CD14-positive monocyte (primary cell): Measurements from ENCODE around the gene ABCC12. TPM values are rescaled to one million over a fixed set of nuclear protein-coding genes. Genes with fewer than 3 reads are reported as not detected.

ENCODE experiments used
- DNase-seq, 3 donors: peaks; one replicate each; pipeline ENCODE4 v3.0.0-alpha.2; 2011 to 2022
- H2AFZ ChIP-seq: 2 replicates; pipeline ENCODE4 v1.6.0; 2012; ENCODE audit warnings: mild to moderate bottlenecking, low read depth, low read length, inconsistent platforms; ENCODE audit not compliant: insufficient read depth, poor library complexity, severe bottlenecking
- H3K27ac ChIP-seq, 2 donors: 1 replicate in 1 of 2; 2 replicates in 1 of 2; pipeline ENCODE4 v1.5.1; 2012 to 2013; ENCODE audit warnings: low read length in 2 of 2, control low read depth in 1 of 2, inconsistent platforms in 1 of 2, low read depth in 1 of 2, mild to moderate bottlenecking in 1 of 2
- H3K27me3 ChIP-seq, 2 donors: one replicate each; pipeline versions ENCODE4 v1.6.0 to v1.6.1; 2011 to 2013; ENCODE audit warnings: low read length in 2 of 2; ENCODE audit not compliant: control insufficient read depth in 2 of 2, insufficient read depth in 2 of 2
- H3K36me3 ChIP-seq, 2 donors: replicated peaks in 1 of 2; 1 replicate in 1 of 2; 2 replicates in 1 of 2; pipeline versions ENCODE4 v1.5.1 to v1.6.1; 2012 to 2013; ENCODE audit warnings: low read length in 2 of 2, control low read depth in 1 of 2, inconsistent platforms in 1 of 2, mild to moderate bottlenecking in 1 of 2; ENCODE audit not compliant: insufficient read depth in 2 of 2, control insufficient read depth in 1 of 2
- H3K4me1 ChIP-seq, 2 donors: 1 replicate in 1 of 2; 2 replicates in 1 of 2; pipeline versions ENCODE4 v1.5.1 to v1.6.1; 2012 to 2013; ENCODE audit warnings: low read length in 2 of 2, control low read depth in 1 of 2, inconsistent platforms in 1 of 2, mild to moderate bottlenecking in 1 of 2, moderate library complexity in 1 of 2; ENCODE audit not compliant: insufficient read depth in 2 of 2, control insufficient read depth in 1 of 2
- H3K4me2 ChIP-seq: replicated peaks from 2 replicates; pipeline ENCODE3; 2012; ENCODE audit warnings: low read length, moderate library complexity, mild to moderate bottlenecking; ENCODE audit not compliant: poor library complexity, severe bottlenecking; ENCODE audit errors: extremely low read depth
- H3K4me3 ChIP-seq, 3 experiments: fragments of 200-600 bp in 1 of 3; sonication (generic) in 1 of 3; replicated peaks in 1 of 3; 1 replicate in 2 of 3; 2 replicates in 1 of 3; pipeline ENCODE4 v1.5.1; 2011 to 2013; ENCODE audit warnings: low read length in 3 of 3, mild to moderate bottlenecking in 3 of 3, control low read depth in 2 of 3, low read depth in 2 of 3, inconsistent platforms in 1 of 3, moderate library complexity in 1 of 3
- H3K79me2 ChIP-seq: 2 replicates; pipeline ENCODE4 v1.6.0; 2012; ENCODE audit warnings: mild to moderate bottlenecking, control low read depth, inconsistent platforms, low read length, moderate library complexity; ENCODE audit not compliant: insufficient read depth
- H3K9ac ChIP-seq: 2 replicates; pipeline ENCODE4 v1.6.0; 2017; ENCODE audit warnings: low read length, mild to moderate bottlenecking; ENCODE audit not compliant: insufficient read depth, poor library complexity, severe bottlenecking
- H3K9me3 ChIP-seq, 2 donors: replicated peaks in 1 of 2; 1 replicate in 1 of 2; 2 replicates in 1 of 2; pipeline versions ENCODE4 v1.5.1 to v1.6.1; 2012 to 2013; ENCODE audit warnings: low read length in 2 of 2, control low read depth in 1 of 2; ENCODE audit not compliant: control insufficient read depth in 1 of 2, insufficient read depth in 1 of 2
- H4K20me1 ChIP-seq: 2 replicates; pipeline ENCODE4 v1.6.0; 2012; ENCODE audit warnings: mild to moderate bottlenecking, low read length, control low read depth, moderate library complexity; ENCODE audit not compliant: insufficient read depth
- H3K27ac Mint-ChIP-seq, 7 donors: one replicate each; pipeline ENCODE4 v1.8.0; 2020; ENCODE audit warnings: mild to moderate bottlenecking in 7 of 7, mixed read lengths in 7 of 7, moderate library complexity in 6 of 7, inconsistent platforms in 2 of 7
- H3K27me3 Mint-ChIP-seq, 3 donors: one replicate each; pipeline ENCODE4 v1.8.0; 2021 to 2022; ENCODE audit warnings: low read depth in 3 of 3, mild to moderate bottlenecking in 3 of 3, mixed read lengths in 3 of 3, moderate library complexity in 3 of 3, inconsistent platforms in 1 of 3
- H3K36me3 Mint-ChIP-seq, 2 donors: one replicate each; pipeline ENCODE4 v1.8.0; 2020; ENCODE audit warnings: mixed read lengths in 2 of 2, inconsistent platforms in 1 of 2, mild to moderate bottlenecking in 1 of 2
- H3K4me1 Mint-ChIP-seq: one replicate; pipeline ENCODE4 v1.8.0; 2020; ENCODE audit warnings: mild to moderate bottlenecking, mixed read lengths
- H3K4me3 Mint-ChIP-seq, 2 donors: one replicate each; pipeline ENCODE4 v1.8.0; 2020; ENCODE audit warnings: mild to moderate bottlenecking in 2 of 2, mixed read lengths in 2 of 2, moderate library complexity in 1 of 2
- H3K9me3 Mint-ChIP-seq, 7 donors: one replicate each; pipeline ENCODE4 v1.8.0; 2020 to 2022; ENCODE audit warnings: mixed read lengths in 7 of 7, mild to moderate bottlenecking in 6 of 7, moderate library complexity in 6 of 7, inconsistent platforms in 2 of 7
- CTCF ChIP-seq: fragments of 200-600 bp; IDR thresholded peaks from one replicate; pipeline ENCODE4 v1.8.0; 2022; ENCODE audit warnings: antibody characterized with exemption, mild to moderate bottlenecking
- WGBS: methylation state at CpG from one replicate; pipeline ENCODE4 v1.1.5; 2013; ENCODE audit warnings: missing lambda C conversion rate; ENCODE audit not compliant: insufficient coverage; 5-methylcytosine and 5-hydroxymethylcytosine counted together
- intact Hi-C, 2 donors: fragments of 100-400 bp; cut with micrococcal nuclease; formaldehyde crosslinking; loops; one replicate each; pipeline versions ENCODE4 v1.15.0 to v1.15.1; 2023
- polyA plus RNA-seq, 3 donors: library from polyadenylated mRNA; depleted of rRNA in 1 of 3; unstranded in 2 of 3; stranded (reverse) in 1 of 3; fragments of 300-500 nt in 2 of 3; fragments of >200 nt in 1 of 3; fragmentation: Illumina TruSeq in 2 of 3; gene quantifications; 1 replicate in 2 of 3; 2 replicates in 1 of 3; pipeline ENCODE4 v1.2.3, GENCODE V29; 2012 to 2021

ABCC12 gene
- polyA plus RNA-seq, 3 donors: not detected

GRCh38 chr16:48140821-48141220 is 15.0 kb downstream of the ABCC12 start:
- no peaks in the 10 kb centered on the region for H3K4me1 ChIP-seq
- WGBS: 95% methylated on average over 4 of the region's 6 CpGs
- H3K27ac ChIP-seq: no peak overlapping the region
- Mint-ChIP-seq H3K9me3 (peaks cover 0 to 4% (median under 1%) of the 10 kb centered on the region in 7 donors), H3K4me1 (peaks cover 2% of the 10 kb centered on the region), H3K27me3 (peaks cover 4 to 12% (median 5%) of the 10 kb centered on the region in 3 donors), H3K27ac (no peak overlapping the region), H3K36me3 (no peaks in the 10 kb centered on the region), H3K4me3 (no peak overlapping the region)
- H2AFZ ChIP-seq: no peak overlapping the region
- intact Hi-C loops: no loop called here
- H3K4me2 ChIP-seq: no peak overlapping the region
- no peaks in the 10 kb centered on the region for H3K79me2 ChIP-seq
- DNase-seq: no peak
- no peak overlapping the region for H3K4me3 ChIP-seq
- no peak overlapping the region for H3K9ac ChIP-seq
- no peaks in the 10 kb centered on the region for H3K27me3 ChIP-seq
- no peaks in the 10 kb centered on the region for H4K20me1 ChIP-seq
- no peak for TF ChIP-seq CTCF
- H3K9me3 ChIP-seq: no peaks in the 10 kb centered on the region
- no peaks in the 10 kb centered on the region for H3K36me3 ChIP-seq

- Mint-ChIP-seq H3K4me1 (peaks cover 2% of the 10 kb centered on the region), H3K27me3 (peaks cover 4 to 14% (median 5%) of the 10 kb centered on the region in 3 donors), H3K9me3 (peaks cover 0 to 4% (median 0%) of the 10 kb centered on the region in 7 donors), H3K36me3 (no peaks in the 10 kb centered on the region), H3K27ac (no peak overlapping the region), H3K4me3 (no peak overlapping the region)
- Histone ChIP-seq H3K27me3 (no peaks in the 10 kb centered on the region), H3K4me1 (no peaks in the 10 kb centered on the region), H3K27ac (no peak overlapping the region), H3K9me3 (no peaks in the 10 kb centered on the region), H3K9ac (no peak overlapping the region), H3K4me3 (no peak overlapping the region), H3K36me3 (no peaks in the 10 kb centered on the region), H3K4me2 (no peak overlapping the region), H2AFZ (no peak overlapping the region), H4K20me1 (no peaks in the 10 kb centered on the region), H3K79me2 (no peaks in the 10 kb centered on the region)
- no CpG with 5 or more reads among the region's 3 CpGs for WGBS
- intact Hi-C loops: no loop called here
- no peak for DNase-seq
- TF ChIP-seq CTCF: no peak
Observed at GRCh38 chr16:48139517-48139916, 16.3 kb downstream of the ABCC12 start.
